ENCODE measurements around the gene ZNF446.
A peak's percentile ranks its signal among the peaks of the same experiment; 100 is the strongest.
"Not testable (repeated sequence)": the region's sequence is repeated elsewhere in the genome, so short reads cannot be mapped to it uniquely, and the experiment has no call there.

ZNF446 gene

DNA sequence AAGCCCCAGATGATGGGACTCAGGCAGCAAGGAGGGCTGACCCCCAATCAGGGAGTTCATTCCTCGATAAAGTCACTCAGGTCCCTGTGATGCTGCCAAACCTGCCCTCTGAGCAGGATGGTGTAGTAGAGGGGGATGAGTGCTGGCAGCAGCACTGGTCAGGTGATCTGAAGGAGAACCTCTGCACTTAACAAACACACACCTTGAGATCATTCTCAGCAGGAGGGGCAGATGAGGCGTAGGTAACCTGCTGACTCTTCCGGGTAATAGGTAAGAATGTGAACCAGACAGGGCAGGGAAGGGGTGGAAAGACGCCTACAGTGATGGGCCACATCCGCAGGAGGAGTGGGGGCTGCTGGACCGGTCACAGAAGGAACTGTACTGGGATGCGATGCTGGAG, 3.2 kb downstream of the ZNF446 start:
- Histone ChIP-seq H3K4me1 (peaks cover 59% of the 10 kb centered on the region), H3K27ac (no peak overlapping the region), H3K4me2 (no peak overlapping the region), H3K4me3 (no peak overlapping the region), H3K27me3 (no peaks in the 10 kb centered on the region), H4K20me1 (peaks cover 8% of the 10 kb centered on the region), H3K9me3 (no peaks in the 10 kb centered on the region), H3K9ac (no peak overlapping the region; the same call in 1 of the 2 replicates), H3K36me3 (peaks cover 18% of the 10 kb centered on the region)
- TF ChIP-seq Cebpa-rat (IDR thresholded peaks at IDR 0.05), result no peak

DNA sequence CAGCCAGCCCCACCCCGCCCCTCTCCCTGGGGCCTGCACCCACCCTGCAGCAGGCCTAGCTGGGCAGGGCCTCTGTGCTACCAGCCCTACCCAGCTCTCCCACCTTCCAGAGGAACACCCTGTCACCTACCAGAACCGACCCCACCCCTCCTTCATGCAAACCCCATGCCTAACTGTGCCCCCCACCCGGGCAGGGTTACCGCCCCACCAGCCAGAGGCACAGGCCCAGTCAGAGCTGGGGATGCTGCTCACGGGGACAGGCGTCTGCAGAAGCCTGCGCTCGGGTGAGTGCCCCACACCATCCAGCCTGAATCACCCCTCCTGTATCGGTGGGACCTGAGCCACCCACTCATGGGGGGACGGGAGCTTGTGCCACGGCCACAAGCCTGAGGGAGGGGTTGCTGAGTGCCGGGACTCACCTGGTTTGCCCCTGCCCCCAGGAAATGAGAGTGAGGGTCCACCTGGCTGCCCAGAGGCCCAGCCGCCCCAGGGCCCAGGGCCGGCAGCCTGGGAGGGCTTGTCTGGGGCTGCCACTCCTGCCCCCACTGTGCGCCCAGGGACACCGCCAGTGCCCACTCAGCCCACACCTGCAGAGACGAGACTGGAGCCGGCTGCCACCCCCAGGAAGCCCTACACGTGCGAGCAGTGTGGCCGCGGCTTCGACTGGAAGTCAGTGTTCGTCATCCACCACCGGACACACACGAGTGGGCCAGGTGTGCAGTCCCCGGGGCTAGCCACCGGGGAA, 3.8 kb downstream of the ZNF446 start:
- Histone ChIP-seq H3K4me1 (peaks cover 53% of the 10 kb centered on the region), H3K27ac (no peak overlapping the region), H3K9me3 (no peaks in the 10 kb centered on the region), H3K4me2 (peak overlapping the region; percentile 5; the same call in 1 of the 2 replicates), H3K9ac (no peak overlapping the region), H4K20me1 (peaks cover 2% of the 10 kb centered on the region; the same call in 1 of the 2 replicates), H3K4me3 (no peak overlapping the region), H3K27me3 (no peaks in the 10 kb centered on the region), H3K36me3 (peaks cover 18% of the 10 kb centered on the region)
- no peak for TF ChIP-seq Cebpa-rat (IDR thresholded peaks at IDR 0.05)

DNA sequence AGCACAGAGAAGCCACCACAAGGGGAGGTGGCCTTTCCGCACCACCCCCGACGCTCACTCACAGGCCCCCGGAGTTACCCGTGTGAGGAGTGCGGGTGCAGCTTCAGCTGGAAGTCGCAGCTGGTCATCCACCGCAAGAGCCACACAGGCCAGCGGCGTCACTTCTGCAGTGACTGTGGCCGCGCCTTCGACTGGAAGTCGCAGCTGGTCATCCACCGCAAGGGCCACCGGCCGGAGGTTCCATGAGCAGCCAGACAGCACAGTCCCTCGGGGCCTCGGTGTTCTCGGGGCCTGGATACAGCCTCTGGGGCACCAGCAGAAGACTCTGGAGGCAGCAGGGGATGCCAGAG, 4.3 kb downstream of the ZNF446 start:
- peaks cover 48% of the 10 kb centered on the region for H3K4me1 ChIP-seq
- no peaks in the 10 kb centered on the region for H4K20me1 ChIP-seq
- H3K9ac ChIP-seq, result no peak overlapping the region
- no peak overlapping the region for H3K4me3 ChIP-seq
- H3K27me3 ChIP-seq, result no peaks in the 10 kb centered on the region
- H3K27ac ChIP-seq, result peak overlapping the region; percentile 29; the same call in 1 of the 2 replicates
- peaks cover 18% of the 10 kb centered on the region for H3K36me3 ChIP-seq
- H3K9me3 ChIP-seq, result no peaks in the 10 kb centered on the region
- TF ChIP-seq Cebpa-rat (IDR thresholded peaks at IDR 0.05), result no peak
- H3K4me2 ChIP-seq, result peak overlapping the region; percentile 5; the same call in 1 of the 2 replicates

DNA sequence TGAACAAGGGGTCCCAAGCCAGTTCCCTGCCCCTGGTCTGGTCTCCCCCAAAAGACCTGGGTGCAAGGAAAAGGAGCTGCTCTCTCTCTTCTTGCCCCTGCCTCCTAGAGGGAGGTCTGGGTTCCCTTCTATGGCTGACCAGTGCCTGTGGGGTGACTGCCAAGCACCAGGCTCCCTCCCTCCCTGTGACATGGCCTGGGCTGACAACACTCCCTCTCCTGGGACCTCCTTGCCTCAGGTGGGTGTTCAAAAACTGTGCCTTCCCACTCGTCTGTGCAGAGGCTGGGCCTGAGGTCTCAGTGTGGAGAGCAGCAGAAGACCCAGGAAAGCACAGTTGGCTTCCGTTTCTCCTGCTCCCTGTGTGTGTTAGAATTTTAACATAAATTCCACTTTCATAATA, 4.7 kb downstream of the ZNF446 start:
- Histone ChIP-seq H3K27ac (peak overlapping the region; percentile 29; the same call in 1 of the 2 replicates), H3K36me3 (peaks cover 18% of the 10 kb centered on the region), H3K4me1 (peaks cover 48% of the 10 kb centered on the region), H3K9ac (no peak overlapping the region), H3K9me3 (no peaks in the 10 kb centered on the region), H4K20me1 (no peaks in the 10 kb centered on the region), H3K27me3 (no peaks in the 10 kb centered on the region), H3K4me3 (no peak overlapping the region), H3K4me2 (peak overlapping the region; percentile 5; the same call in 1 of the 2 replicates)
- TF ChIP-seq Cebpa-rat (IDR thresholded peaks at IDR 0.05), result no peak

DNA sequence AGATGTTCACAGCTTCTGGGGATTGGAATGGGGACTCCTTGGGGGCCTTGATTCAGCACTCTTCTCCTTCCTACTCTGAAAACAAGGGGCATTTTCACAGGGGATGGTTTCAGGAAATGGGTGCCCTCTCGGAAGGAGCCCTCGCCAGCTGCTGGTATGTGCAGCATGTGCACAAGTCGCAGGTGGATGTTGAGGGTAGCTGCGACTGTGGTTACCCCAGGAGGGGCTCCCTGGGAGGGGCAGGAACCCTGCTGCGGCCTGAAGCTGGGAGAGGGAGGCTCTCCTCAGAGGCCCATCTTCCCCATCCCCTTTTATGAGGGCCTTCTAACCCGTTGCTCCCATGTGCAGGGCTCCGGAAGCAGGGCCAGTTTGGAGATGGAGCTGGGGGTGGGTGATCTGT, 6.2 kb downstream of the ZNF446 start:
- Histone ChIP-seq H3K4me2 (peak overlapping the region; percentile 39), H3K9ac (peak overlapping the region; percentile 53; the same call in 1 of the 2 replicates), H3K27me3 (no peaks in the 10 kb centered on the region), H4K20me1 (no peaks in the 10 kb centered on the region), H3K4me1 (peaks cover 37% of the 10 kb centered on the region), H3K27ac (peak overlapping the region; percentile 59), H3K9me3 (no peaks in the 10 kb centered on the region), H3K4me3 (no peak overlapping the region), H3K36me3 (peaks cover 18% of the 10 kb centered on the region)
- no peak for TF ChIP-seq Cebpa-rat (IDR thresholded peaks at IDR 0.05)

DNA sequence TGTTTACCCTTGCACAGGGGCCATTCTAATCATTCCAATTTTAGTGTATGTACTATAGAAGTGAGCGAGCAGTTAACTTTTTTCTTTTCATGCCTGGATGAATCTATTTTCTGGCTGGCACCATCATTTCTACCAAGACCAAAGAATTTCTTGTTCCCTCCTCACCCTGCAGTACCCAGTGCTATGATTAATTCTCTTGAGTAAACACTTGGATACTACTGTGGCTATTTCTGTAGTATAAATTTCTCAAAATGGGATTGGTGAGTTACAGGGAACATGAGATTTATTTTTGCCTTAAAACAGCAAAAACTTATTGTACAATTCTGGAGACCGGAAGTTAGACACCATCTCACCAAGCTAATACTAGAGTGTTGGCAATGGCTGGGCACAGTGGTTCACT, 7.6 kb downstream of the ZNF446 start:
- H4K20me1 ChIP-seq, result no peaks in the 10 kb centered on the region
- no peak overlapping the region for H3K9ac ChIP-seq
- H3K27ac ChIP-seq, result no peak overlapping the region
- peaks cover 18% of the 10 kb centered on the region for H3K36me3 ChIP-seq
- H3K4me2 ChIP-seq, result no peak overlapping the region
- peaks cover 30% of the 10 kb centered on the region for H3K4me1 ChIP-seq
- TF ChIP-seq Cebpa-rat (IDR thresholded peaks at IDR 0.05), result no peak
- H3K4me3 ChIP-seq, result no peak overlapping the region
- no peaks in the 10 kb centered on the region for H3K27me3 ChIP-seq
- no peaks in the 10 kb centered on the region for H3K9me3 ChIP-seq

DNA sequence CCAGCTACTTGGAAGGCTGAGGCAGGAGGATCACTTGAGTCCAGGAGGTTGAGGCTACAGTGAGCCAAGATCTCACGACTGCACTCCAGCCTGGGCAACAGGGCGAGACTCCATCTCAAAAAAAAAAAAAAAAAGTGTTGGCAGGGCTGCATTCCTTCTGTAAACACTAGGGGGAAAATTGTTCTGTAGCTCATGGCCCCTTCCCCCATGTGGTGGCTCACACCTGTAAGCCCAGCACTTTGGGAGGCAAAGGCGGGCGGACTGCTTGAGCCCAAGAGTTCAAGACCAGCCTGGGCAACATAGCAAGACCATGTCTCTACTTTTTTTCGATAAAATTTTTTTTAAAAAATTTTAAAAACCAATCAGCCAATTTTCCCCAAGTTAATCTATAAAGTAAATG, 8.2 kb downstream of the ZNF446 start:
- H3K4me1 ChIP-seq, result peaks cover 30% of the 10 kb centered on the region
- not testable (repeated sequence) for H4K20me1 ChIP-seq, H3K4me2 ChIP-seq, H3K9me3 ChIP-seq, H3K27ac ChIP-seq, H3K4me3 ChIP-seq, H3K9ac ChIP-seq, H3K27me3 ChIP-seq
- H3K36me3 ChIP-seq, result peaks cover 18% of the 10 kb centered on the region

DNA sequence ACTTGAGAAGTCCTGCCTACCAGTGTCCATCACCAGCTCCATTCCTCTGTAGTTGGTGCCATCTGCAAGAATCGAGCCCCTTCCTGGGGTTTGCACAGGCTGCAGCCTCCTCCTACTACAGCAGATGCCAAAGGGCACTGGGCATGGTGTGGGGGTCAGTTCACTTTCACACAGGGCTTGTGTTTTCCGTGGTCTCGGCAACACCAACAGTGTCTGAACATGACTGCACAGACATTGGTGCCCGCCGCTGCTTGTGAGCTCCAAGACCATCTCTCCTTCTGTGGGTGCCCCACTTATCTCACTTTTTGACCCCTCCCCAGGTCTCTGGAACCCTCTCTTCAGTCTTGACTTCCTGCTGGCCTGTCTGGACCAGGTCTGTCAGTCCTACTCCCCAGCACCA, 15.2 kb downstream of the ZNF446 start:
- no peak overlapping the region for H3K9ac ChIP-seq
- no peaks in the 10 kb centered on the region for H3K4me1 ChIP-seq
- H3K9me3 ChIP-seq, result no peaks in the 10 kb centered on the region
- no peaks in the 10 kb centered on the region for H4K20me1 ChIP-seq
- H3K4me3 ChIP-seq, result no peak overlapping the region
- H3K27me3 ChIP-seq, result no peaks in the 10 kb centered on the region
- no peak overlapping the region for H3K4me2 ChIP-seq
- TF ChIP-seq Cebpa-rat (IDR thresholded peaks at IDR 0.05), result no peak
- no peak overlapping the region for H3K27ac ChIP-seq
- no peaks in the 10 kb centered on the region for H3K36me3 ChIP-seq

DNA sequence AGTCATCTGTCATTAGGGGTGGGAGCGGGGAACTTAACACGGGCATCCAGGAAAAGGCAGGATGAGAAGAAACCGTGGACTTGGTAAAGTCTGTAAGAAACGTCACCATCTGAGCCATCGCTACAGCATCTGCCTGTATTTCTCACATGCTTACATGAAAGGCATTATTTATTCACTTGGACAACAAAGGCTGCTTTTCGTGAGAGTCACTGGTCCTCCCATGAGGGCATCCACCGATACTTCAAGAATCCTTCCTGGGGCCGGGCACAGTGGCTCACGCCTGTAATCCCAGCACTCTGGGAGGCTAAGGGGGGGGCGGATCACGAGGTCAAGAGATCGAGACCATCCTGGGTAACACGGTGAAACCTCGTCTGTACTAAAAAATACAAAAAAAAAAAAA, 16.1 kb downstream of the ZNF446 start:
- Histone ChIP-seq H3K27ac (no peak overlapping the region), H3K27me3 (no peaks in the 10 kb centered on the region), H3K9me3 (no peaks in the 10 kb centered on the region), H3K4me3 (no peak overlapping the region), H4K20me1 (no peaks in the 10 kb centered on the region), H3K36me3 (no peaks in the 10 kb centered on the region), H3K4me1 (no peaks in the 10 kb centered on the region), H3K4me2 (no peak overlapping the region), H3K9ac (no peak overlapping the region)
- TF ChIP-seq Cebpa-rat (IDR thresholded peaks at IDR 0.05), result no peak

DNA sequence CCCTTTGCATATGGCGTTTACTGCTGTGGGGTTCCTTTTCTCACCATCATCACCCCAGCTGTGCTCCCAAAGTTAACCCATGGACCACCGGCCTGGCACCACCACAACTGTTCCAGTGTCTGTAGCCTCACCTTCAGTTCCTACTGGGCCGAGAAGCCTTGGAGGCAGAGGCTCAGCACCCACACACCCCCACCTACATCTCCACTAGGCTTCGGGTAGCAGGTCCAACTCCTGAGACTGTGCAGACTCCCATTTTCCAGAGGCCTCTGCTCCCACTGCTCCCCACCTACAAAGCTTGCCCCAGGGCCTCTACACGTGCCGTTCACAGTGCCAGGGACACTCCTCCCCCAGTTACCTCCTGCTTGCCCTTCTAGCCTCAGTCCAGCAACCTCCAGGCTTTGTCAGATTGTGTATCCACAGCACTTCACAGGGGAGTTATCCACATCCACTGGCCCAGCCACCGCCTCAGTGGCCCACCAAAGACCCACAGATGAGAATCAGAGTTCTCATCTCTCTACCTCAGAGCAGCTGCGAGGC, 21.6 kb downstream of the ZNF446 start:
- peaks cover 27% of the 10 kb centered on the region for H3K4me1 ChIP-seq
- 0 out of 2 replicates have a peak overlapping the region, but pooled peaks have one; percentile 69 for H3K4me3 ChIP-seq
- no peak overlapping the region for H3K9ac ChIP-seq
- no peak for TF ChIP-seq Cebpa-rat (IDR thresholded peaks at IDR 0.05)
- peak overlapping the region; percentile 97 for H3K4me2 ChIP-seq
- no peak overlapping the region for H3K27ac ChIP-seq
- no peaks in the 10 kb centered on the region for H4K20me1 ChIP-seq
- H3K36me3 ChIP-seq, result no peaks in the 10 kb centered on the region
- H3K9me3 ChIP-seq, result no peaks in the 10 kb centered on the region
- no peaks in the 10 kb centered on the region for H3K27me3 ChIP-seq
